ENCODE results near the gene SKIDA1.

The SKIDA1 gene

DNA sequence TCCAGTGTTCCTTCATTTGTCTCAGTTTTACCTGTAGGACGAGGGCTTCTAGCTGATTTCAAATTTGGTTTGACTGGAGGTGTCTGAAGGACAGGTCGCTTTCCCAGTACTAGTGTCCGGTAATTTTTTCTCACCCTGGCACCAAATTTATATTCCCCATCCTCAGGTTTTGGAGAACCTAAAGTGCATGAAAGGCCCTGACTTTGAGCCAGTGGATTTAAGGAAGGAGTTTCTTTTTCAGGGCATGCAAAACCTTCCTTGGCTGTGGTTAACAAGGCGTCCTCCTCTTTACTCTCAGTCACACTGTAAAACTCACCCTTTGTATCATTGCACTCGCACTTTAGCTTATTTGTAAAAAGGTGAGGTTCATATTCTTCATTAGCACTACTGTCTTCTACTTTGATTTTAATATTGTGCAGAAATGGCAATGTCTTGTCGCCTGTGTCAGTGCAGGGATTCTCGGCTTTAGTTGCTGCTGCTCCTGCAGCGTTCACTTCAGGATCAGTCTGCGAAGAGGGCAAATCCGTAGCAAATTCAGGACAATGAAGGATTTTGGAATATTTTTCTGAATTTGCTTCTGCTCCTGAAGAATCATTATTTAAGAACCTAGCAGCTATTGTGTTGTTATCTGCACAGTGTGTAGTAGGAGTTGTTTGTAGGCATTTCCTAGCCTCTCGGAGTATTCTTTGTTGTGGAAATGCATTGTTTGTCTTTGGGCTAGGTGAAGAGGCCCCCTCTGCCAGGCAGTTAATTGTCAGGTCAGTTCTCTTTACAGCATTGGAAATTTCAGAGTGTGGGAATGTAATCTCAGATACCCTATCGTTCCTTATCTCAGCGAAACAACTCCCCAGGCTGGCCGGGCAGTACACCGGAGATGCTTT, 9.9 kb downstream of the SKIDA1 start:
- Histone ChIP-seq H3K4me1 (ENCODE audit: insufficient read depth, low read length) (peaks cover 34% of the 10 kb centered on the region), H3K9ac (ENCODE audit: low read depth, low read length) (peak overlapping the region; percentile 70; the same call in 1 of the 2 replicates), H3K9me3 (ENCODE audit: control insufficient read depth, insufficient read depth, low read length) (no peaks in the 10 kb centered on the region), H3K36me3 (ENCODE audit: insufficient read depth, low read length) (no peaks in the 10 kb centered on the region)

DNA sequence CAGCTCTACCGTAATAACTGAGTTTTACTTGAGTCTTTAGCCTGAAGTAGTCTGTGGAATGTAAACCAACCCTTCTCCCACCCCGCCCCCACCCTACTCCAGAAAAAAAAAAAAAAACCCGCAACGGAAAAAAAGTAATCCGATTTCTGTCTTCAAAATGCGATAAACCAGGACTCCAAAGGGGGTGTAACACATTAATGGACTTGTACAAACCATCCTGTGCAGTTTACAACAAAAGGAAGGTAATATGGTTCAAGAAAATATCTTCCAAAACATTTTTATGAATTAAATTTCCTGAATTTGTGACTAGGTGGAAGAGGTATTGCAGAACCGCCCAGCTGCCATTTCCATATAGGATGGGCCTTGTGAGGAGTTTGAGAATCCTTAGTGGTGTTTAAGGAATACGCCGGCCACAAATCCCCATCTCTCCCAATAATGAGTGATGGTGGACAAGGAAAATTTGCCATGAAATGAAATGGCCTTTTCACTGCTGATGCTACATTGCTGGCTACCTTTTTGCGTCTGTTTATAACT, 10.6 kb downstream of the SKIDA1 start:
- Histone ChIP-seq H3K9ac (ENCODE audit: low read depth, low read length) (peak overlapping the region; percentile 70; the same call in 1 of the 2 replicates), H3K36me3 (ENCODE audit: insufficient read depth, low read length) (no peaks in the 10 kb centered on the region), H3K9me3 (ENCODE audit: control insufficient read depth, insufficient read depth, low read length) (no peaks in the 10 kb centered on the region), H3K4me1 (ENCODE audit: insufficient read depth, low read length) (peaks cover 34% of the 10 kb centered on the region)

DNA sequence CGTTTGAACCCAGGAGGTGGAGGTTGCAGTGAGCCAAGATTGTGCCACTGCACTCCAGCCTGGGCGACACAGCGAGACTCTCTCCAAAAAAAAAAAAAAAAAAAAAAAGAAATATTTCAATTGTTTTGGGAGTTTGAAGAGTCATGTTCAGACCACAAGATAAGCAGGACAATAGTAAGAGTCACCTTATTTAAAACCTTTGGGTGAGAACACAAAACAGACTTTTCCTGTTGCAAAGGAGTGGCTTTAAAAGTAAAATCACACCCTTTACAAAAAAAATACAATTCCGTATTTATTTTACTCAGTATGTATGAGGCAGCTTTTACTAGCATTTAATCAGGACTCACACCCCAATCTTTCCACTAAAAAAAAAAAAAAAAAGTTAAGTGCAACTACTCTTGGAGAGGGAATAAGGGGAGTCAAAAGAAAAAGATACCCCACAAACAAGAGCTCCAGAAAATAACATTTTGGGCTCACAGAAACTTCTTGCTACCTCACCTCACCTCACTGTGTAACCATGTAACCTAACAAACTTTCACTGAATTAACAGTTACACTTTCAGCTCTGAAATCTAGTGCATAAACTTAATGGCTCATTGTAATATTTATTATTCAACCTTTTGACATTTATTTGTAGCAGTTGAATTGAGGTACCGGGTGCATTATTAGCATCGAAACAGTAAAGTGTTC, 11.2 kb downstream of the SKIDA1 start:
- peak overlapping the region; percentile 70; the same call in 1 of the 2 replicates for H3K9ac ChIP-seq (ENCODE audit: low read depth, low read length)
- no peaks in the 10 kb centered on the region for H3K9me3 ChIP-seq (ENCODE audit: control insufficient read depth, insufficient read depth, low read length)
- peaks cover 34% of the 10 kb centered on the region for H3K4me1 ChIP-seq (ENCODE audit: insufficient read depth, low read length)
- no peaks in the 10 kb centered on the region for H3K36me3 ChIP-seq (ENCODE audit: insufficient read depth, low read length)

DNA sequence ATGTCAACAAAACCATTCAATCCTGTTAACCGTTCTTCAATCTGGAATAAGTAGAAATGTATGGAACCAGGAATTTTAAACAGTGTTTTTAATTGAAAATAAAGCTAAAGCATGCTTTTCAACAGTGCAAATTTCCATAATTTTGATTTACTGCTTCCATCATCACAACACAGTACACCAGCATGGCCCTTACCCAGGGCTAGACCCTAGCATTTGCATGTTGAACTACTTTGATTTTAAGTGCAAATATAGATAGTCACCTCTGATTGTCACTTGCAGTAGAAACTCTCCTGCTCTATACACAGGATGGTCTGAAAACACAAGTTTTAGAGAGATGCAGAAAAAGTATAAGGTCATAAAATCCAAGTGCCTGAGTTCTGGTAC, 12.1 kb downstream of the SKIDA1 start:
- Histone ChIP-seq H3K4me1 (ENCODE audit: insufficient read depth, low read length) (peaks cover 34% of the 10 kb centered on the region), H3K36me3 (ENCODE audit: insufficient read depth, low read length) (no peaks in the 10 kb centered on the region), H3K9me3 (ENCODE audit: control insufficient read depth, insufficient read depth, low read length) (no peaks in the 10 kb centered on the region), H3K9ac (ENCODE audit: low read depth, low read length) (peak overlapping the region; percentile 28; the same call in 1 of the 2 replicates)

DNA sequence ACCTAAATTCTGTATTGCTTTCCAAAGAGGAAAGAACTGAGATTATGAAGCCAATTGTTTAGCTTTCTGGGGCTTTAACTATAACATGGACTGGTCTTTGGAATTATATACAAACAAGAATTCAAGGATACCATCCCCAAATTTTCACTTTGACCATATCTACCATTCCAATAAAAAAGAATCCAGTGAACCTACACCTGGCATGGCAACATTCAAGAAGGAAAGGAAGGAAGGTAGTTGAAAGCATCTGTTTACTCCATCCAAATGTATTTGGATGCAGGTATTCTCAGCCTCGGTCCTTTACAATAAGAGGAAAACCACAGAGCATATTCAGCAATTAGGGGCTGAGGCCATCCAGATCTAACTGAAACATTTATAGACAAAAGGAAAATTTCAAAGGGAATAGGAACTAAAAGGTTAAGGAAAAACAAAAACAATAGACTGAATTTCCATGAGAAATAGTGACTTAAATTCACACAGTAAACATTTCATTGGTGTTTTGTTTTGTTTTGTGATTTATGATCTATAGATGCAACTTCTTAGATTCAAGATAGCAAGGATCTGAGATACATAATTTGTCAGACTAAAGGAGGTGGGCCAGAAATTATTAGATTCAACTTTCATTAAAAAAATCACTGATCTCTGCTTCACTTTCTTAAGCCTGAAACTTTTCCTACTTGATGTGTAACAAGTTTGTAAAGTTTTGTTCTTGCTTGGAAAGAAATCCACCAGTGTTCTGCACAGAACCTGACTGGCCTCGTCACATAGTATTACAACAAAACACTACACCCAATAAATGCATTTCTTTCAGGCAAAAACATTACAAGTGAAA, 12.7 kb downstream of the SKIDA1 start:
- peaks cover 34% of the 10 kb centered on the region for H3K4me1 ChIP-seq (ENCODE audit: insufficient read depth, low read length)
- H3K9ac ChIP-seq (ENCODE audit: low read depth, low read length), result peak overlapping the region; percentile 10; the same call in 1 of the 2 replicates
- H3K9me3 ChIP-seq (ENCODE audit: control insufficient read depth, insufficient read depth, low read length), result no peaks in the 10 kb centered on the region
- H3K36me3 ChIP-seq (ENCODE audit: insufficient read depth, low read length), result no peaks in the 10 kb centered on the region

DNA sequence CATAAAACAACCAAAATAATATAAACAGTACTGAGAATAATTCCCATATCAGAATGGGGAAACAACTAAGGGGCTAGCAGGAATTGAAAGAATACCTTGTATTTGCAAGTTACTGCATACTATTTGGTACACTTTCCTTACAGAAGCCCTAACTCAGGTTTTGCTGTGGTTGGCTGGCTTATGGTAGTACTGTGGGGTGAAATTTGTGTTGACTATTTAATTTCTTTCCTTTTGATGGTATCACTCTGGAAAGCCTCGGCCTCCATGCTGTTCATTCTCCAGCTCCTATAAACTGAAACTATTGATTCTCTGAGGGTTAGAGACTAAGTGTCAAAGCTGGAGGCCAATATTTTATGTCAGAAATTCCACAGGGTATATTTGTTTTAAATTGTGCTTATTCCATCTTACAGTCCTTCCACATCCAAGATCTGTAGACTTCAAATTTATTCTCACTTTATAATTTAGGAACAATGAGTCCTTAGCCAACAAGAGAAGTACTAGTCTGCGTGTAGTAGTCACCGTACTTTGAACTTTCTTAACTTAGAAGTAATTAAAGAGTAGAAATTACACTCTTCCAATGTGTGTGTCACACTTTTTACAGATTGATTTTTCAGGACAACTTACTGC, 13.4 kb downstream of the SKIDA1 start:
- no peaks in the 10 kb centered on the region for H3K9me3 ChIP-seq (ENCODE audit: control insufficient read depth, insufficient read depth, low read length)
- peaks cover 34% of the 10 kb centered on the region for H3K4me1 ChIP-seq (ENCODE audit: insufficient read depth, low read length)
- H3K9ac ChIP-seq (ENCODE audit: low read depth, low read length), result peak overlapping the region; percentile 2; the same call in 1 of the 2 replicates
- H3K36me3 ChIP-seq (ENCODE audit: insufficient read depth, low read length), result no peaks in the 10 kb centered on the region

DNA sequence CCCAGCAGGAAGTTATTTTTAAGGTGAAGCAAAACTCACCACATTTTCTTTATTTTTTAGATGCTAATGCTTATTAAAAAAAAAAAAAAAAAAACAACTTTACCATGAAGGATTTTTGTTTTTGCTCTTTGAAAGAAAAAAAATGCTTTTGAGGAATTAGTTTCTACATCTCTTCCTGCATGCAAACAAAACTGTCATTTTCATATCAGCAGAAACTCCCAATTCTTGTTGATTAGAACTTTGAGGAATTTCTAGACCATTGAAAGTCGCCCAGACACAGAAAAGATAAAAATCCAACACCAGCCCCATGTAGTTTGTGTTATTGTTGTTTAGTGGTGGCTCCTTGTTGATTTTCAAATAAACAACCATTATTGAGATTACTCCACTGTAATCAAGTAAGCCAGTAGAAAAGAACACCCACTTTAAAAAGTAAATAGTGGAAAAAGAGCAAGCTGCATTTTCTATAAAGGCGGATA, 14.3 kb downstream of the SKIDA1 start:
- H3K36me3 ChIP-seq (ENCODE audit: insufficient read depth, low read length), result no peaks in the 10 kb centered on the region

DNA sequence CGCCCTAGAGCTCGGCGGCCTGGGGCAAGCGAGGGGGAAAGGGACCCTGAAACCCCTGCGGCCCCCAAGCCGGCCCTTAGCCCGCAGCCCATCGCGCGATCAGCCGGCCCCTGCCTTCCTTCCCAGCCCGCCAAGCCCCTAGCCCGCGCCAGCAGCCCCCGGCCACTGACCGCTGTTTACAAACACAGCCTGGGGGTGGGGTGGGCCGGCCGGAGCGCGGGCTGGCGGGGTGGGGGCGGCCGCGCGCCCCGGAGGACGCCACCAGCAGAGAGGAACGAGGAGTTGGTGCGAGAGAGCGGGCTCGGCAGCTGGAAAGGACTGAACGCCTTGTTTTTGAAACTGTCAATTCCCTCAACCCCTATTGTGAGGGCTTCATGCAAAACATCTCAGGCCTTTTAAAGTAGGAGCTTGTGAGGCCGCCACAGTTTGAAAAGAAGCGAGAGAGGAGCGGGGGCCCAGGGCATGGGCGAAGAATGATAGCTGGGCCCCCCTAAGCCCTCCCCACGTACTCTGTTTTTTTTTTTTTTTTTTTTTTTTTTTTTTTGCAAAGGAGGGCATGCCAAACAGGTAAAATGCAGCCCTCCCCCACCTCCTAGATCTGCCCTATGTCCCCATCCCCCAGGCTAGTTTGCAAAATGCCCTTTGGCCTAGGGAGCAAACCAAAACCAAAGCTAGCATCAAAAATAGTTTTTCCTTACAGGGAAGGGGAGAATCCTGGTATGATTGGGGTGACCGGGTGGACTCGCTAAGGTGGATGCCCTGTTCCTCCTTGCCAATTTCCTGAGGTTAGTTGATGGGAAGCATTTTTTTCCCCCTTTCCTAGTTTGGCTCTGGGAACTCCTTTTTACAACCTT, 15.0 kb downstream of the SKIDA1 start:
- H3K9ac ChIP-seq (ENCODE audit: low read depth, low read length), result peak overlapping the region; percentile 84
- H3K4me1 ChIP-seq (ENCODE audit: insufficient read depth, low read length), result peaks cover 47% of the 10 kb centered on the region
- H3K9me3 ChIP-seq (ENCODE audit: control insufficient read depth, insufficient read depth, low read length), result no peaks in the 10 kb centered on the region
- H3K36me3 ChIP-seq (ENCODE audit: insufficient read depth, low read length), result no peaks in the 10 kb centered on the region

More for the DNA sequence above, 14.3 kb downstream of the SKIDA1 start:
- Histone ChIP-seq H3K9me3 (ENCODE audit: control insufficient read depth, insufficient read depth, low read length) (no peaks in the 10 kb centered on the region), H3K9ac (ENCODE audit: low read depth, low read length) (peak overlapping the region; percentile 84), H3K4me1 (ENCODE audit: insufficient read depth, low read length) (peaks cover 41% of the 10 kb centered on the region)

DNA sequence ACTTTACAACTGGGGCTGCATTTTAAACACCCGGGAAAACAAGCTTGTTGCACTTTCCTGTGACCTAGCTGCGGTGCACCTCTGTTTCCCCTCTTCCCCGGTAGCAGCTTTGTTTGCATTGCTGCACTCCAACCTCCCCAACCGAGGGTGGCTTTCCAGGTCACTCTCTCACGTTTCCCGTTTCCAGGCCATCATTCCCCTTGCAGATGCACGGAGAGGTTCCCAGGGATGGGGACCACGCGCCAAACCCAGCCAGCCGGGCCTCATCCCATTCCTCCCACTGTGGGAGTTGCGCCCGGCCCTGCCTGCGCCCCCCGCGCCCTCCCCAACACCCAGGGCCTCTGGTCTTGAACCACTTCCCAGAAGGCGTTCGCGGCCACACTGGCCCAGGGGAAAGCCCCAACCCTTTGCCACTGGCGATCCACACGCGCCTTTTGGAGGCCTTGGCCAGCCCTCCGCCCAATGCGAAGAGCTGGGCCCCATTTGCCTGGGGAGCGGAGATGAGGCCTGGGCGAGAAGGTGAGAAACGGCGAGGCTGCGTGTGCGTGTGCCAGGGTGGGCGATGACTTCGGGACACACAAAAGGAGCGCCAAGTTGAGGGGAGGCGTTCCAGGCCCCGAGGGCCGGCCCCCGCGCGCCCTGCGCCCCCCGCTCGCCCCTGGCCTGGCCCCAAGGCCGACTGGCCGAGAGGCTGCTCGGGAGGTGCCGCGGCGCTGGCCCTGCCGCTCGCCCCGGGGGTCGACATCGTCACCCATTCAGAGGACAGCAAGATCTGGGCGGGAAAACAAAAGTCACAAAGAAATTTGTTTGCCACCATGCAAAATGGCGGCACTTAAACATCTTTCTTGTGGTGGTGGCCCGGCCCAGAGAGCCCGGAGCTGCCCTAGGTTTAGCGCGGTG, 15.9 kb downstream of the SKIDA1 start:
- H3K9me3 ChIP-seq (ENCODE audit: control insufficient read depth, insufficient read depth, low read length), result no peaks in the 10 kb centered on the region

DNA sequence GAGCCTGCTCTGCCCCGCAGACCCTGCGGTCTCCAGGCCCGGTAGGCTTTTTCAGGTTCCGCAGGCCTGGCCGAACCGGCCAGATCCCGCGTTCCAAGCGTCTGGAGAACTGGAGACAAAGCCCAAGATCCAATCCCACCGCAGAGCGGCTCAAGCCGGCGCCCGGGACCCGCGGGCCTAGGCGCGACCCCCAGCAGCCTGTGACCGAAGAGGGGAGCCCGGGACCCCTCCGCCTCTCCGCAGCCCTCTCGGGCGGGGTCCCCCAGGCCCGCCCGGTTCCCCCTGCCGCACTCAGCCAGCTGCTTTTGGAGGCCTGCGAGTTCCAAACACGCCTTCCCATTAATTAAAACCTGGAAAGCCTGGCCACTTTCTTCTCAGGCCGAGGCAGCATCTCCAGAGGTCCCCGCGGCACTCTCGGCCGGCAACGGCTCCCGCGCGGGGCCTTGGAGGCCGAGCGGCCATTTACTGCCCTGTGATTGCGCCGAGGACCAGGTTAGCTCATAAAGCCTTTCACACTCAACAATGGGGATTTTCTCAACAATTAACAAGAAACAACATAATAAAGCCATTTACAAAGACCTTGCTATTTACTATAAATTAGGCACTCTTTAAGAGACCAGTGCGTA, 16.7 kb downstream of the SKIDA1 start:
- Histone ChIP-seq H3K4me1 (ENCODE audit: insufficient read depth, low read length) (peaks cover 49% of the 10 kb centered on the region), H3K36me3 (ENCODE audit: insufficient read depth, low read length) (no peaks in the 10 kb centered on the region), H3K9me3 (ENCODE audit: control insufficient read depth, insufficient read depth, low read length) (no peaks in the 10 kb centered on the region), H3K9ac (ENCODE audit: low read depth, low read length) (peak overlapping the region; percentile 84)

More for the DNA sequence above, 15.9 kb downstream of the SKIDA1 start:
- peaks cover 45% of the 10 kb centered on the region for H3K4me1 ChIP-seq (ENCODE audit: insufficient read depth, low read length)
- H3K36me3 ChIP-seq (ENCODE audit: insufficient read depth, low read length), result no peaks in the 10 kb centered on the region
- H3K9ac ChIP-seq (ENCODE audit: low read depth, low read length), result peak overlapping the region; percentile 84

DNA sequence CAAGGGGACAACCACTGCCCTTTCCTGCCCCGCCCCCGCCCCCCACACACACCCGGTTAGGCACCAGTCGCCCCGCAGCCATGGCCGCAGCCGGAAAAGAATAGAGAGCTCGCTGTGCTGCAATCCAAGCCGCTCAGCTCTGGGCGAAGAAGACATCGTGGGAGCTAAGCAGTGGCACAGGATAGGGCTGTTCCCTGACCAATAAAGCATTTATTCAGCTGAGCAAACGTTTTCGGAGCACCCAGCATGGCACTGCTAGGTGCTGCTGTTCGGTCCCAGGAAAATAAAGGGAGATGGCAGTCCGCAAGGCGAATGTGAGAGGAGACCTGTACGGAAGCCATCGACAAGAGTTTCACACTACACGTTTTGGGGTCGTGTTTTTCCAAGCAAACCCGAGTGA, 18.3 kb downstream of the SKIDA1 start:
- peak overlapping the region; percentile 84; the same call in 1 of the 2 replicates for H3K9ac ChIP-seq (ENCODE audit: low read depth, low read length)
- peaks cover 42% of the 10 kb centered on the region for H3K4me1 ChIP-seq (ENCODE audit: insufficient read depth, low read length)
- H3K36me3 ChIP-seq (ENCODE audit: insufficient read depth, low read length), result no peaks in the 10 kb centered on the region
- no peaks in the 10 kb centered on the region for H3K9me3 ChIP-seq (ENCODE audit: control insufficient read depth, insufficient read depth, low read length)

DNA sequence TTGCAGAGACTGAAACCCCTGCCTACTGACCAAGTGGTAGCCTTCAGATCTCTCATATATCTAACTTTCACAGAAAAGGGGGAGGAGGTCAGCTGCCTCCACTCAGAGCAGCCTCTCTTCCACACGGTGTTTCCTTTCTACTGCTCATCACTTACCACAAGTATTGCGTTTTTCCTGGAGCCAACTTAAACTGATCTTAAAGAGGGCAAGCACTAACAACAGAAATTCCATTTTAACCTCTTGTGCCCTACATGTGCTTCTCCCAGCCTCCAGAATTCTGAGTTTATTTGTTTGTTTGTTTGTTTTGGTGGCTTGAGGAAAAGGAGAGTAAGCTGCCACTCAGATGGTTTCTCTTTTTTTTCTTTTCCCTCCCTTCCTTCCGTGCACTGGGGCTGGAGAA, 19.1 kb downstream of the SKIDA1 start:
- Histone ChIP-seq H3K9me3 (ENCODE audit: control insufficient read depth, insufficient read depth, low read length) (no peaks in the 10 kb centered on the region), H3K9ac (ENCODE audit: low read depth, low read length) (no peak overlapping the region; the same call in 1 of the 2 replicates), H3K36me3 (ENCODE audit: insufficient read depth, low read length) (no peaks in the 10 kb centered on the region), H3K4me1 (ENCODE audit: insufficient read depth, low read length) (peaks cover 42% of the 10 kb centered on the region)
